HCT116 (cell line): ENCODE results near the gene TANC1. TPM values are rescaled to one million over a fixed set of nuclear protein-coding genes. Genes with fewer than 3 reads are reported as not detected.

ENCODE experiments used
- ATAC-seq: fragments of 200-7000 bp; cut with Tn5 transposase; 2 replicates; pipeline ENCODE4 v1.9.1; 2020; ENCODE audit warnings: mild to moderate bottlenecking, moderate library complexity
- BruUV-seq: library from RNA; stranded (reverse); fragments of 400-500 nt; replicated peaks from 2 replicates; lab custom pipeline; 2021; lab: Mats Ljungman, UMichigan
- CTCF ChIA-PET: fragments of 300-600 bp; sonication (Branson Sonifier 250); formaldehyde crosslinking; loops from one replicate; lab custom pipeline; 2021; ENCODE audit warnings: antibody characterized with exemption; lab: Charles Lee
- POLR2A ChIA-PET: fragments of 300-600, 350-600 bp; sonication (Branson Sonifier 250); formaldehyde crosslinking; loops from one replicate; lab custom pipeline; 2021; ENCODE audit warnings: antibody characterized with exemption; lab: Charles Lee
- RAD21 ChIA-PET, 2 experiments: fragments of 300-600 bp; sonication (Branson Sonifier 250); formaldehyde crosslinking; loops; one replicate each; lab custom pipeline; 2023; ENCODE audit warnings: low total read pairs in 2 of 2; ENCODE audit not compliant: uncharacterized antibody in 2 of 2, unreplicated experiment in 2 of 2, low non-redundant PET in 1 of 2; lab: Charles Lee
- DNase-seq: peaks from one replicate; pipeline ENCODE4 v3.0.0-alpha.2; 2010; ENCODE audit warnings: low read depth, low spot score
- H2AFZ ChIP-seq: fragments of 200-600 bp; shearing (Covaris generic), sonication (generic); 2 replicates; pipeline ENCODE4 v1.6.1; 2017; ENCODE audit warnings: low read depth, mixed run types, mixed read lengths, antibody characterized with exemption, low read length; ENCODE audit not compliant: poor library complexity, severe bottlenecking
- H3K27ac ChIP-seq: 2 replicates; pipeline ENCODE4 v1.5.1; 2012; ENCODE audit warnings: low read depth, low read length
- H3K27me3 ChIP-seq: fragments of 200-600 bp; sonication (generic); 2 replicates; pipeline ENCODE4 v1.6.1; 2016; ENCODE audit warnings: mixed run types, low read length, mixed read lengths; ENCODE audit not compliant: insufficient read depth
- H3K36me3 ChIP-seq, 2 experiments: fragments of 200-500 bp in 1 of 2; fragments of 200-600 bp in 1 of 2; sonication (Bioruptor generic) in 1 of 2; sonication (generic) in 1 of 2; 2 replicates each; pipeline versions ENCODE4 v1.5.1 to v1.6.1; 2014 to 2016; ENCODE audit warnings: low read length in 2 of 2, inconsistent platforms in 1 of 2, mixed read lengths in 1 of 2, mixed run types in 1 of 2; ENCODE audit not compliant: insufficient read depth in 2 of 2, control insufficient read depth in 1 of 2
- H3K4me1 ChIP-seq, 2 experiments: fragments of 200-600 bp in 1 of 2; sonication (generic) in 1 of 2; 2 replicates each; pipeline versions ENCODE4 v1.5.1 to v1.6.1; 2012 to 2017; ENCODE audit warnings: low read length in 2 of 2, inconsistent platforms in 1 of 2, mild to moderate bottlenecking in 1 of 2, mixed read lengths in 1 of 2, mixed run types in 1 of 2, moderate library complexity in 1 of 2; ENCODE audit not compliant: insufficient read depth in 2 of 2, control insufficient read depth in 1 of 2
- H3K4me2 ChIP-seq: fragments of 200-600 bp; sonication (generic); 2 replicates; pipeline ENCODE4 v1.6.1; 2017; ENCODE audit warnings: mixed run types, low read length, mixed read lengths
- H3K4me3 ChIP-seq, 2 experiments: fragments of 200-600 bp in 1 of 2; sonication (generic) in 1 of 2; replicated peaks in 1 of 2; 2 replicates each; pipeline ENCODE4 v1.5.1; 2011 to 2016; ENCODE audit warnings: low read length in 2 of 2, control low read depth in 1 of 2, low read depth in 1 of 2, mild to moderate bottlenecking in 1 of 2, mixed read lengths in 1 of 2, mixed run types in 1 of 2
- H3K79me2 ChIP-seq: fragments of 200-600 bp; sonication (generic); 2 replicates; pipeline ENCODE4 v1.6.1; 2017; ENCODE audit warnings: mild to moderate bottlenecking, mixed run types, low read length, moderate library complexity, mixed read lengths; ENCODE audit not compliant: insufficient read depth
- H3K9ac ChIP-seq: fragments of 200-600 bp; sonication (generic); 2 replicates; pipeline ENCODE4 v1.6.1; 2016; ENCODE audit warnings: low read length, mixed read lengths
- H3K9me2 ChIP-seq: fragments of 200-600 bp; sonication (generic), shearing (Covaris generic); 2 replicates; pipeline ENCODE4 v1.6.1; 2017; ENCODE audit warnings: mixed run types, mild to moderate bottlenecking, moderate library complexity; ENCODE audit not compliant: insufficient read depth
- H3K9me3 ChIP-seq, 2 experiments: fragments of 200-500 bp in 1 of 2; fragments of 200-600 bp in 1 of 2; sonication (Bioruptor generic) in 1 of 2; sonication (generic) in 1 of 2; 2 replicates each; pipeline ENCODE4 v1.6.1; 2014 to 2017; ENCODE audit warnings: low read length in 2 of 2, mixed read lengths in 2 of 2, inconsistent platforms in 1 of 2, low read depth in 1 of 2, mild to moderate bottlenecking in 1 of 2, mixed run types in 1 of 2, moderate library complexity in 1 of 2; ENCODE audit not compliant: control insufficient read depth in 1 of 2, insufficient read depth in 1 of 2
- H4K20me1 ChIP-seq: fragments of 200-600 bp; sonication (generic), shearing (Covaris generic); 2 replicates; pipeline ENCODE4 v1.6.1; 2017; ENCODE audit warnings: mixed run types, mild to moderate bottlenecking, moderate library complexity; ENCODE audit not compliant: insufficient read depth
- ATF3 ChIP-seq: IDR thresholded peaks from 2 replicates; pipeline ENCODE4 v1.6.1; 2012
- CBX3 ChIP-seq: IDR thresholded peaks from 2 replicates; pipeline ENCODE4 v1.6.1; 2012; ENCODE audit warnings: low read depth
- CEBPB ChIP-seq: IDR thresholded peaks from 2 replicates; pipeline ENCODE4 v1.6.1; 2012; ENCODE audit warnings: low read depth
- CTCF ChIP-seq, 3 experiments: fragments of 200-600 bp in 1 of 3; sonication (generic) in 1 of 3; IDR thresholded peaks in 2 of 3; conservative IDR thresholded peaks in 1 of 3; 2 replicates each; pipeline ENCODE4 v1.5.1; 2012 to 2017; ENCODE audit warnings: low read depth in 2 of 3, low read length in 2 of 3, antibody characterized with exemption in 1 of 3, borderline replicate concordance in 1 of 3, control low read depth in 1 of 3, mild to moderate bottlenecking in 1 of 3, mixed read lengths in 1 of 3, mixed run types in 1 of 3, moderate library complexity in 1 of 3; ENCODE audit not compliant: insufficient read depth in 1 of 3
- ELF1 ChIP-seq: IDR thresholded peaks from 2 replicates; pipeline ENCODE4 v1.6.1; 2012; ENCODE audit warnings: low read depth, borderline replicate concordance
- EZH2 ChIP-seq: fragments of 200-600 bp; sonication (generic); IDR thresholded peaks from 2 replicates; pipeline ENCODE4 v1.6.1; 2017; ENCODE audit warnings: antibody characterized with exemption, mixed run types
- FOSL1 ChIP-seq: IDR thresholded peaks from 2 replicates; pipeline ENCODE4 v1.6.1; 2012; ENCODE audit warnings: low read depth
- MAX ChIP-seq: IDR thresholded peaks from 2 replicates; pipeline ENCODE4 v1.6.1; 2012
- POLR2A ChIP-seq: IDR thresholded peaks from 2 replicates; pipeline ENCODE4 v1.7.0; 2011; ENCODE audit warnings: borderline replicate concordance; ENCODE audit not compliant: insufficient read depth, insufficient read length; ENCODE audit errors: extremely low read depth
- POLR2AphosphoS5 ChIP-seq: IDR thresholded peaks from 2 replicates; pipeline ENCODE4 v1.6.1; 2011; ENCODE audit warnings: mild to moderate bottlenecking, low read depth, low read length, moderate library complexity
- REST ChIP-seq: IDR thresholded peaks from 2 replicates; pipeline ENCODE4 v1.6.1; 2012; ENCODE audit warnings: low read depth
- SP1 ChIP-seq: IDR thresholded peaks from 2 replicates; pipeline ENCODE4 v1.6.1; 2012; ENCODE audit warnings: low read depth
- ZBTB33 ChIP-seq: IDR thresholded peaks from 2 replicates; pipeline ENCODE4 v1.6.1; 2011; ENCODE audit warnings: mild to moderate bottlenecking, low read length, moderate library complexity; ENCODE audit not compliant: insufficient replicate concordance; ENCODE audit errors: extremely low read depth
- ZFX ChIP-seq: fragments of 450-650 bp; IDR thresholded peaks from 2 replicates; pipeline ENCODE4 v1.6.1; 2017
- ZNF274 ChIP-seq: fragments of 200-500 bp; sonication (Bioruptor generic); IDR thresholded peaks from 2 replicates; pipeline ENCODE4 v1.6.1; 2014; ENCODE audit warnings: mild to moderate bottlenecking, low read depth, low read length, inconsistent platforms
- intact Hi-C: fragments of 100-400 bp; cut with micrococcal nuclease; formaldehyde crosslinking; loops from 2 replicates; pipeline ENCODE4 v1.10.0; 2022
- total RNA-seq: library from RNA; stranded (reverse); gene quantifications from one replicate; pipeline ENCODE4 v1.2.1, GENCODE V29; 2021; ENCODE audit not compliant: unreplicated experiment

The TANC1 gene
- total RNA-seq, 1 experiment from 2014 or later = 15.1 TPM

- Histone ChIP-seq H3K27ac (no peak overlapping the region), H3K4me2 (no peak overlapping the region), H3K4me1 (no peaks in the 10 kb centered on the region), H3K79me2 (no peaks in the 10 kb centered on the region), H3K9me3 (peaks cover 4 to 11% of the 10 kb centered on the region in 2 experiments; a peak in 2 of 4 replicates), H2AFZ (no peak overlapping the region), H3K9me2 (no peaks in the 10 kb centered on the region), H3K27me3 (no peaks in the 10 kb centered on the region), H3K9ac (no peak overlapping the region), H3K4me3 (no peak overlapping the region), H3K36me3 (0 out of 4 replicates have a peak, but pooled peaks cover 0 to 5% of the 10 kb centered on the region in 2 experiments), H4K20me1 (no peaks in the 10 kb centered on the region)
- no peak for DNase-seq
- ChIA-PET POLR2A (no interaction called here), CTCF (no interaction called here), RAD21 (no interaction called here)
- intact Hi-C loops = no loop called here
- BruUV-seq = no TSS peak
- TF ChIP-seq SP1 (no peak), POLR2AphosphoS5 (no peak), MAX (no peak), ZBTB33 (no peak), CEBPB (no peak), ATF3 (no peak), FOSL1 (no peak), REST (no peak), ELF1 (no peak), ZNF274 (no peak), POLR2A (no peak), ZFX (no peak), CTCF (IDR thresholded peaks at IDR 0.05 in 2 of 3, conservative IDR thresholded peaks at IDR 0.05 in 1 of 3; ENCODE audit: borderline replicate concordance in 1 of 3, insufficient read depth in 1 of 3, low read depth in 2 of 3, low read length in 2 of 3) (no peak), EZH2 (no peak), CBX3 (no peak)
- ATAC-seq = no peak
Measured at GRCh38 chr2:159019021-159019420, 50.6 kb downstream of the TANC1 start.
